Measurements from ENCODE around the gene POU3F3.

- TF ChIP-seq POLR2AphosphoS5 (IDR thresholded peaks at IDR 0.05; ENCODE audit: low read depth, low read length) (no peak), TAF1 (IDR thresholded peaks at IDR 0.05; ENCODE audit: borderline replicate concordance, low read depth, low read length) (no peak)
Measured at GRCh38 chr2:104887676-104888075, 33.8 kb downstream of the POU3F3 start.

Measured in GM12892 (cell line).